Measurements from ENCODE around the gene GASK1A.

The GASK1A gene

GRCh38 chr3:43093974-43094373, 114.9 kb downstream of the GASK1A start:
- Histone ChIP-seq H2AFZ (ENCODE audit: low read depth, low read length) (no peak overlapping the region), H3K79me2 (ENCODE audit: low read length) (no peaks in the 10 kb centered on the region), H3K27me3 (ENCODE audit: low read depth, low read length) (peaks cover 14% of the 10 kb centered on the region), H3K4me3 (ENCODE audit: low read length) (no peak overlapping the region), H3K36me3 (replicated peaks; ENCODE audit: low read depth, low read length) (no peaks in the 10 kb centered on the region), H3K27ac (ENCODE audit: low read length) (no peak overlapping the region), H3K4me1 (ENCODE audit: low read length) (no peaks in the 10 kb centered on the region), H4K20me1 (ENCODE audit: insufficient read depth, low read length) (no peaks in the 10 kb centered on the region), H3K9me3 (ENCODE audit: insufficient read depth, low read length) (no peaks in the 10 kb centered on the region), H3K4me2 (ENCODE audit: low read length) (no peak overlapping the region), H3K9ac (ENCODE audit: low read length) (no peak overlapping the region)
- TF ChIP-seq CTCF (IDR thresholded peaks at IDR 0.05; ENCODE audit: low read depth, low read length) (no peak), EZH2phosphoT487 (IDR thresholded peaks at IDR 0.05; ENCODE audit: low read depth) (no peak)

DNA sequence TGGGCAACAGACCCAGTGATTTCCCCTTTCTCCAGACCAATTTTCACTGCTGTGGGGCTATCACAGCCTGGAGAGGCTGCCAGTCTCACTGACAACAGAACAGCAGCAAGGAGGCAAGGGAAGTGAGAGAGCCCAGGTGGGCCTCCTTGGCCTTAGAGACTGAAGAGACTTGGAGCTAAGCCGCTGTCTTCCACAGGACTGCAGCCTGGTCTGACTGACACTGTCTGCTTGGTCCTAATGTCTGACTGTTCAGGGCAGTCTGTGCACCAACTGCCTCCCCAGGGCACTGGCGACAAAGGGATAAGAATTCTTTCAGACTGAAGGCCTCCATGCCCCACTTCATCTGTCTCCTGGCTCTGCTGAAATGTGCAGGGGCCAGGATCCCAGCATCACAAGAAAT, 115.3 kb downstream of the GASK1A start:
- no peak overlapping the region for H3K9ac ChIP-seq (ENCODE audit: low read length)
- H3K27ac ChIP-seq (ENCODE audit: low read length) = no peak overlapping the region
- no peak overlapping the region for H3K4me2 ChIP-seq (ENCODE audit: low read length)
- no peak overlapping the region for H3K4me3 ChIP-seq (ENCODE audit: low read length)
- peaks cover 10% of the 10 kb centered on the region for H3K27me3 ChIP-seq (ENCODE audit: low read depth, low read length)
- H3K4me1 ChIP-seq (ENCODE audit: low read length) = no peaks in the 10 kb centered on the region
- H3K9me3 ChIP-seq (ENCODE audit: insufficient read depth, low read length) = no peaks in the 10 kb centered on the region
- no peaks in the 10 kb centered on the region for H3K79me2 ChIP-seq (ENCODE audit: low read length)
- TF ChIP-seq CTCF (IDR thresholded peaks at IDR 0.05; ENCODE audit: low read depth, low read length) = no peak
- no peak for TF ChIP-seq EZH2phosphoT487 (IDR thresholded peaks at IDR 0.05; ENCODE audit: low read depth)
- no peaks in the 10 kb centered on the region for H4K20me1 ChIP-seq (ENCODE audit: insufficient read depth, low read length)
- no peak overlapping the region for H2AFZ ChIP-seq (ENCODE audit: low read depth, low read length)
- no peaks in the 10 kb centered on the region for H3K36me3 ChIP-seq (replicated peaks; ENCODE audit: low read depth, low read length)

DNA sequence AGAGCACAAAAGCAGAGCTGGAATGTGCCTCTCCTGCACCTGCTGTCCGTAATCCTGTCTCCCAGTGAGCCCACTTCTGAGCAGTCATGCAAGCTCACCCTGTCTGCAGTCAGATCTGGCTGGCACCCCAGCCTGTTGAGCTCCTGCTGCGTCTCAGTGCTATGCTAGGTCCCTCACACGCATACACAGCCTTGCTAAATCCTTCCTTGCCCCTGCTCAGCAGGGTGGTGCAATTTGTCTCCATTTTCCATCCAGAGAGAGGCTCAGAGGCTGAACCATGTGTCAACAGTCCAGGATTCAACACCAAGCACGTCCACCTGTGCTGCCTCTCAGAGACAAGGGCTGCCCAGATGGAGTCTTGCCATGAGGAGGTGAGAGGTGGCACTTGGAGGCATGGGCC, 115.7 kb downstream of the GASK1A start:
- Histone ChIP-seq H3K27ac (ENCODE audit: low read length) (no peak overlapping the region), H3K4me1 (ENCODE audit: low read length) (no peaks in the 10 kb centered on the region), H4K20me1 (ENCODE audit: insufficient read depth, low read length) (no peaks in the 10 kb centered on the region), H3K79me2 (ENCODE audit: low read length) (no peaks in the 10 kb centered on the region), H3K36me3 (replicated peaks; ENCODE audit: low read depth, low read length) (no peaks in the 10 kb centered on the region), H3K4me3 (ENCODE audit: low read length) (no peak overlapping the region), H2AFZ (ENCODE audit: low read depth, low read length) (no peak overlapping the region), H3K4me2 (ENCODE audit: low read length) (no peak overlapping the region), H3K27me3 (ENCODE audit: low read depth, low read length) (peaks cover 7% of the 10 kb centered on the region; the same call in 1 of the 2 replicates), H3K9ac (ENCODE audit: low read length) (no peak overlapping the region), H3K9me3 (ENCODE audit: insufficient read depth, low read length) (no peaks in the 10 kb centered on the region)
- TF ChIP-seq CTCF (IDR thresholded peaks at IDR 0.05; ENCODE audit: low read depth, low read length) (no peak), EZH2phosphoT487 (IDR thresholded peaks at IDR 0.05; ENCODE audit: low read depth) (no peak)

GRCh38 chr3:43095370-43095769, 116.3 kb downstream of the GASK1A start:
- Histone ChIP-seq H3K4me3 (ENCODE audit: low read length) (no peak overlapping the region), H3K79me2 (ENCODE audit: low read length) (no peaks in the 10 kb centered on the region)
- no peak for TF ChIP-seq CTCF (IDR thresholded peaks at IDR 0.05; ENCODE audit: low read depth, low read length)
- no peak for TF ChIP-seq EZH2phosphoT487 (IDR thresholded peaks at IDR 0.05; ENCODE audit: low read depth)

More at GRCh38 chr3:43095370-43095769, 116.3 kb downstream of the GASK1A start:
- no peaks in the 10 kb centered on the region for H3K36me3 ChIP-seq (replicated peaks; ENCODE audit: low read depth, low read length)
- H3K4me2 ChIP-seq (ENCODE audit: low read length) = no peak overlapping the region
- H4K20me1 ChIP-seq (ENCODE audit: insufficient read depth, low read length) = no peaks in the 10 kb centered on the region
- no peak overlapping the region for H2AFZ ChIP-seq (ENCODE audit: low read depth, low read length)
- no peaks in the 10 kb centered on the region for H3K9me3 ChIP-seq (ENCODE audit: insufficient read depth, low read length)
- H3K27me3 ChIP-seq (ENCODE audit: low read depth, low read length) = peaks cover 5% of the 10 kb centered on the region; the same call in 1 of the 2 replicates
- no peaks in the 10 kb centered on the region for H3K4me1 ChIP-seq (ENCODE audit: low read length)
- no peak overlapping the region for H3K9ac ChIP-seq (ENCODE audit: low read length)
- H3K27ac ChIP-seq (ENCODE audit: low read length) = no peak overlapping the region

Measured in OCI-LY3 (cell line).